ENCODE results near the gene CCDC148. TPM values are rescaled to one million over a fixed set of nuclear protein-coding genes. Genes with fewer than 3 reads are reported as not detected.

Gene CCDC148
- total and polyA plus RNA-seq, 8 donors: 0.64 to 6.0 (median 3.5) TPM

- no peak for ATAC-seq
- DNase-seq: no peak
- TF ChIP-seq CTCF (IDR thresholded peaks at IDR 0.05): no peak
- intact Hi-C loops (cut with DNase I): no loop called here
- H3K9me3 ChIP-seq: no peaks in the 10 kb centered on the region
- H3K36me3 ChIP-seq: no peaks in the 10 kb centered on the region
- H3K27me3 ChIP-seq: no peaks in the 10 kb centered on the region
- no peak overlapping the region for H3K4me3 ChIP-seq
- H3K27ac ChIP-seq: no peak overlapping the region
- peaks cover 0 to 28% of the 10 kb centered on the region in 2 donors for H3K4me1 ChIP-seq
Measured at GRCh38 chr2:158501301-158501700, 44.7 kb upstream of the CCDC148 start.

GRCh38 chr2:158500333-158500732, 43.8 kb upstream of the CCDC148 start:
- DNase-seq (no peak), ATAC-seq (no peak)
- Histone ChIP-seq H3K4me3 (no peak overlapping the region), H3K27me3 (no peaks in the 10 kb centered on the region), H3K27ac (no peak overlapping the region), H3K4me1 (peaks cover 0 to 28% of the 10 kb centered on the region in 2 donors), H3K9me3 (no peaks in the 10 kb centered on the region), H3K36me3 (no peaks in the 10 kb centered on the region)
- no peak for TF ChIP-seq CTCF (IDR thresholded peaks at IDR 0.05)
- intact Hi-C loops (cut with DNase I): no loop called here

GRCh38 chr2:158499383-158499782, 42.8 kb upstream of the CCDC148 start:
- no peak for DNase-seq
- no peak for TF ChIP-seq CTCF (IDR thresholded peaks at IDR 0.05)
- peaks cover 0 to 28% of the 10 kb centered on the region in 2 donors for H3K4me1 ChIP-seq
- ATAC-seq: no peak
- intact Hi-C loops (cut with DNase I): no loop called here
- H3K36me3 ChIP-seq: no peaks in the 10 kb centered on the region
- no peaks in the 10 kb centered on the region for H3K9me3 ChIP-seq
- H3K27ac ChIP-seq: no peak overlapping the region
- H3K27me3 ChIP-seq: no peaks in the 10 kb centered on the region
- no peak overlapping the region for H3K4me3 ChIP-seq

GRCh38 chr2:158498749-158499136, 42.2 kb upstream of the CCDC148 start:
- H3K9me3 ChIP-seq: no peaks in the 10 kb centered on the region
- ATAC-seq: no peak
- H3K4me1 ChIP-seq: peaks cover 3 to 28% of the 10 kb centered on the region in 2 donors
- no peak overlapping the region for H3K27ac ChIP-seq
- no peaks in the 10 kb centered on the region for H3K27me3 ChIP-seq
- TF ChIP-seq CTCF (IDR thresholded peaks at IDR 0.05): no peak
- H3K4me3 ChIP-seq: no peak overlapping the region
- H3K36me3 ChIP-seq: no peaks in the 10 kb centered on the region
- no peak for DNase-seq
- intact Hi-C loops (cut with DNase I): no loop called here

GRCh38 chr2:158498043-158498748, 41.6 kb upstream of the CCDC148 start:
- Histone ChIP-seq H3K36me3 (no peaks in the 10 kb centered on the region), H3K27me3 (no peaks in the 10 kb centered on the region), H3K4me3 (no peak overlapping the region), H3K9me3 (no peaks in the 10 kb centered on the region), H3K4me1 (peaks cover 3 to 30% of the 10 kb centered on the region in 2 donors), H3K27ac (no peak overlapping the region)
- no peak for TF ChIP-seq CTCF (IDR thresholded peaks at IDR 0.05)
- DNase-seq (no peak), ATAC-seq (no peak)
- intact Hi-C loops (cut with DNase I): no loop called here
